Body of pancreas (tissue), 4 donors: ENCODE data around the gene FMNL2.

ENCODE experiments used
- CTCF ChIP-seq, 7 experiments: fragments of 450-650 bp in 4 of 7; fragments of 200-600 bp in 3 of 7; sonication (generic) in 3 of 7; IDR thresholded peaks; one replicate each; pipeline ENCODE4 v1.5.1; 2016 to 2019; ENCODE audit warnings: antibody characterized with exemption in 7 of 7
- POLR2A ChIP-seq, 3 donors: fragments of 450-650 bp; IDR thresholded peaks; one replicate each; pipeline ENCODE4 v1.6.1; 2016; ENCODE audit warnings: antibody characterized with exemption in 3 of 3, mild to moderate bottlenecking in 2 of 3

DNA sequence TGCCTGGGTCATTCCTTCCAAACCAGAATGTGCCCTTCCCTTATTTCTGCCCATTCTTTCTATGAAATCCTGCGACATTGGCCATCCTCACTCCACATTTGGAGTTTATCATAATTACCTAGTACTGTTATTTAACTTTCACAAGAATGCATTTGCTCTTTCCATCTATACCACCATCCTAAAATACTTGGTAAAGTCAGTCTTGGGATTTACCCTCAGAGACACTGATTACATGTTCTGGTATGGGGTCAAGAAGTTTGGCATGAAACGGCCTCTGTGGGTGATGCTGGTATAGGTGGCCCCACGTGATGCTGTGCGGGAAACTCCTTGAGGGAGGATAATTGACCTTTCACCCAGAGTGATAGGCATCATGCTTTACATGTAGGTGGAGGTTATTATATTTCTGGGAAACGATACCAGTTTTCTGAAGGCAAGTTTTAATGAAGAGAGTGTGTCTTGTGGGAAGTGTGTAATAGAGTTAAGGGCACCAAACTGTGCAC is 123.5 kb downstream of the FMNL2 start:
- TF ChIP-seq CTCF (IDR thresholded peaks at IDR 0.05) = no peak
- no peak for TF ChIP-seq POLR2A (IDR thresholded peaks at IDR 0.05)
